B cell (primary cell): ENCODE data around the gene ZNF507. TPM values are rescaled to one million over a fixed set of nuclear protein-coding genes. Genes with fewer than 3 reads are reported as not detected.

ENCODE experiments used
- ATAC-seq: fragments of 200-7000 bp; cut with Tn5 transposase; one replicate; pipeline ENCODE4 v1.10.0; 2021; ENCODE audit warnings: low read depth, mild to moderate bottlenecking, moderate number of reproducible peaks, moderate library complexity
- CTCF ChIA-PET: fragments of 350-600 bp; sonication (Branson Sonifier 250); formaldehyde crosslinking; loops from one replicate; lab custom pipeline; 2021; ENCODE audit warnings: antibody characterized with exemption, inconsistent platforms; lab: Charles Lee
- POLR2A ChIA-PET: fragments of 350-600 bp; sonication (Branson Sonifier 250); formaldehyde crosslinking; loops from one replicate; lab custom pipeline; 2021; ENCODE audit warnings: antibody characterized with exemption; lab: Charles Lee
- DNase-seq: peaks from one replicate; pipeline ENCODE4 v3.0.0; 2013
- H2AFZ ChIP-seq: 2 replicates; pipeline ENCODE4 v1.6.1; 2012; ENCODE audit warnings: mild to moderate bottlenecking, low read depth, low read length; ENCODE audit not compliant: insufficient read depth, poor library complexity, severe bottlenecking
- H3K27ac ChIP-seq, 2 donors: 1 replicate in 1 of 2; 2 replicates in 1 of 2; pipeline ENCODE4 v1.5.1; 2012 to 2013; ENCODE audit warnings: low read length in 2 of 2, mild to moderate bottlenecking in 2 of 2, moderate library complexity in 1 of 2
- H3K27me3 ChIP-seq, 4 experiments: fragments of 200-600 bp in 1 of 4; sonication (generic) in 1 of 4; replicated peaks in 1 of 4; 1 replicate in 2 of 4; 2 replicates in 2 of 4; pipeline versions ENCODE4 v1.6.1 to v1.7.0; 2013 to 2016; ENCODE audit warnings: low read length in 3 of 4, mild to moderate bottlenecking in 2 of 4, mixed read lengths in 1 of 4, moderate library complexity in 1 of 4; ENCODE audit not compliant: insufficient read depth in 4 of 4, control insufficient read depth in 3 of 4; ENCODE audit errors: control extremely low read depth in 1 of 4
- H3K36me3 ChIP-seq, 2 experiments: replicated peaks in 1 of 2; 1 replicate in 1 of 2; 2 replicates in 1 of 2; pipeline versions ENCODE4 v1.6.1 to v1.7.1; 2013; ENCODE audit warnings: low read length in 1 of 2; ENCODE audit not compliant: insufficient read depth in 2 of 2, control insufficient read depth in 1 of 2; ENCODE audit errors: control extremely low read depth in 1 of 2, extremely low read depth in 1 of 2
- H3K4me1 ChIP-seq, 2 donors: fragments of 200-600 bp in 1 of 2; sonication (generic) in 1 of 2; 1 replicate in 1 of 2; 2 replicates in 1 of 2; pipeline versions ENCODE4 v1.5.1 to v1.6.1; 2013 to 2017; ENCODE audit warnings: low read length in 2 of 2; ENCODE audit not compliant: control insufficient read depth in 2 of 2, insufficient read depth in 2 of 2
- H3K4me2 ChIP-seq: replicated peaks from 2 replicates; pipeline ENCODE3; 2012; ENCODE audit warnings: mild to moderate bottlenecking, low read depth, low read length; ENCODE audit not compliant: poor library complexity, severe bottlenecking
- H3K4me3 ChIP-seq, 5 experiments: fragments of 200-600 bp in 1 of 5; sonication (generic) in 1 of 5; 1 replicate in 3 of 5; 2 replicates in 2 of 5; pipeline versions ENCODE4 v1.5.1 to v1.7.0; 2011 to 2016; ENCODE audit warnings: low read length in 4 of 5, mild to moderate bottlenecking in 4 of 5, low read depth in 2 of 5, control low read depth in 1 of 5, moderate library complexity in 1 of 5; ENCODE audit not compliant: insufficient read depth in 1 of 5; ENCODE audit errors: control extremely low read depth in 1 of 5, extremely low read depth in 1 of 5
- H3K79me2 ChIP-seq: fragments of 200-600 bp; sonication (generic); one replicate; pipeline ENCODE4 v1.6.0; 2016; ENCODE audit warnings: low read length; ENCODE audit not compliant: control insufficient read depth, insufficient read depth
- H3K9ac ChIP-seq: fragments of 200-600 bp; sonication (generic); 2 replicates; pipeline ENCODE4 v1.6.1; 2017; ENCODE audit warnings: mild to moderate bottlenecking, low read length, moderate library complexity
- H3K9me3 ChIP-seq, 3 donors: one replicate each; pipeline versions ENCODE4 v1.6.1 to v1.7.1; 2013; ENCODE audit warnings: low read length in 2 of 3; ENCODE audit not compliant: control insufficient read depth in 2 of 3, insufficient read depth in 1 of 3; ENCODE audit errors: control extremely low read depth in 1 of 3
- H4K20me1 ChIP-seq: 2 replicates; pipeline ENCODE4 v1.6.0; 2012; ENCODE audit warnings: mild to moderate bottlenecking, low read length; ENCODE audit not compliant: insufficient read depth, control insufficient read depth, poor library complexity, severe bottlenecking
- H3K27ac Mint-ChIP-seq: one replicate; pipeline ENCODE4 v1.8.0; 2021; ENCODE audit warnings: mixed read lengths
- H3K27me3 Mint-ChIP-seq: one replicate; pipeline ENCODE4 v1.8.0; 2021; ENCODE audit warnings: mixed read lengths
- H3K4me1 Mint-ChIP-seq: one replicate; pipeline ENCODE4 v1.8.0; 2021; ENCODE audit warnings: mixed read lengths
- H3K4me3 Mint-ChIP-seq: one replicate; pipeline ENCODE4 v1.8.0; 2021; ENCODE audit warnings: mixed read lengths
- H3K9me3 Mint-ChIP-seq: one replicate; pipeline ENCODE4 v1.8.0; 2022; ENCODE audit warnings: mixed read lengths; ENCODE audit not compliant: insufficient read depth
- CTCF ChIP-seq: fragments of 200-600 bp; IDR thresholded peaks from one replicate; pipeline ENCODE4 v1.8.0; 2022; ENCODE audit warnings: antibody characterized with exemption, mild to moderate bottlenecking
- EZH2 ChIP-seq: IDR thresholded peaks from 2 replicates; pipeline ENCODE4 v1.6.1; 2012; ENCODE audit warnings: borderline replicate concordance, low read depth, mild to moderate bottlenecking, moderate library complexity, low read length; ENCODE audit not compliant: insufficient read depth, poor library complexity, severe bottlenecking
- WGBS: methylation state at CpG from one replicate; pipeline ENCODE4 v1.1.5; 2013; ENCODE audit warnings: missing lambda C conversion rate; ENCODE audit not compliant: insufficient coverage; 5-methylcytosine and 5-hydroxymethylcytosine counted together
- intact Hi-C: fragments of 100-400 bp; cut with micrococcal nuclease; formaldehyde crosslinking; loops from one replicate; pipeline ENCODE4 v1.10.0; 2022
- polyA plus RNA-seq: library from polyadenylated mRNA; depleted of rRNA; stranded (reverse); fragments of >200 nt; gene quantifications from 2 replicates; pipeline ENCODE4 v1.2.3, GENCODE V29; 2012
- total RNA-seq, 2 donors: library from RNA; stranded (reverse); fragments of 120-200 nt in 1 of 2; gene quantifications; 1 replicate in 1 of 2; 2 replicates in 1 of 2; pipeline versions ENCODE4 v1.2.3 to v1.2.4, GENCODE V29; 2013 to 2022

Gene ZNF507
- total and polyA plus RNA-seq, 2 donors (not counting 1 experiment from before 2014, with no cell fraction given): 13.6 to 38.6 TPM

GRCh38 chr19:32296694-32297093 lies 48.7 kb upstream of the ZNF507 start:
- Mint-ChIP-seq H3K4me1 (no peaks in the 10 kb centered on the region), H3K27me3 (peaks cover 15% of the 10 kb centered on the region), H3K9me3 (peaks cover 7% of the 10 kb centered on the region), H3K4me3 (no peak overlapping the region), H3K27ac (no peak overlapping the region)
- Histone ChIP-seq H3K27ac (no peak overlapping the region), H3K36me3 (no peaks in the 10 kb centered on the region), H4K20me1 (no peaks in the 10 kb centered on the region), H3K9me3 (peaks cover 1 to 11% (median 4%) of the 10 kb centered on the region in 3 donors), H3K27me3 (no peaks in the 10 kb centered on the region), H3K4me2 (no peak overlapping the region), H2AFZ (no peak overlapping the region), H3K4me1 (no peaks in the 10 kb centered on the region), H3K9ac (no peak overlapping the region), H3K4me3 (no peak overlapping the region), H3K79me2 (no peaks in the 10 kb centered on the region)
- ATAC-seq (no peak), DNase-seq (no peak)
- POLR2A ChIA-PET: no interaction called here
- TF ChIP-seq EZH2: no peak
- TF ChIP-seq CTCF: no peak
- WGBS: 100% methylated on average over 1 of the region's 1 CpG
- intact Hi-C loops: no loop called here
- CTCF ChIA-PET: no interaction called here

GRCh38 chr19:32302778-32303177 lies 42.6 kb upstream of the ZNF507 start:
- no peak for ATAC-seq
- Mint-ChIP-seq H3K4me1 (no peaks in the 10 kb centered on the region), H3K27ac (no peak overlapping the region), H3K4me3 (no peak overlapping the region), H3K9me3 (peaks cover 12% of the 10 kb centered on the region), H3K27me3 (peaks cover 18% of the 10 kb centered on the region)
- intact Hi-C loops: no loop called here
- no peak for TF ChIP-seq EZH2
- no peak for TF ChIP-seq CTCF
- Histone ChIP-seq H3K4me1 (no peaks in the 10 kb centered on the region), H3K9ac (no peak overlapping the region), H4K20me1 (no peaks in the 10 kb centered on the region), H3K9me3 (peaks cover 1 to 26% (median 18%) of the 10 kb centered on the region in 3 donors), H3K27me3 (peaks cover 0 to 3% (median 0%) of the 10 kb centered on the region in 4 experiments), H3K36me3 (no peaks in the 10 kb centered on the region), H3K27ac (no peak overlapping the region), H3K4me3 (no peak overlapping the region), H2AFZ (no peak overlapping the region), H3K4me2 (no peak overlapping the region), H3K79me2 (no peaks in the 10 kb centered on the region)
- DNase-seq: no peak
- ChIA-PET POLR2A (no interaction called here), CTCF (no interaction called here)
